Left lung (tissue), 10 donors: ENCODE measurements around the gene FGFR3. TPM values are rescaled to one million over a fixed set of nuclear protein-coding genes. Genes with fewer than 3 reads are reported as not detected.

Experiments used
- ATAC-seq: fragments of 200-7000 bp; cut with Tn5 transposase; one replicate; pipeline ENCODE4 v1.9.1; 2020; ENCODE audit warnings: moderate library complexity
- DNase-seq, 4 donors: peaks; one replicate each; pipeline ENCODE4 v3.0.0-alpha.2; 2013 to 2020
- H3K27ac ChIP-seq, 2 donors: fragments of 200-600 bp; sonication (generic) in 1 of 2; one replicate each; pipeline versions ENCODE4 v1.5.0 to v1.8.0; 2020 to 2021
- H3K27me3 ChIP-seq, 2 donors: fragments of 200-600 bp; sonication (generic) in 1 of 2; one replicate each; pipeline versions ENCODE4 v1.5.0 to v1.8.0; 2020 to 2021
- H3K36me3 ChIP-seq, 2 donors: fragments of 200-600 bp; sonication (generic) in 1 of 2; one replicate each; pipeline versions ENCODE4 v1.5.0 to v1.8.0; 2020 to 2021
- H3K4me1 ChIP-seq, 2 donors: fragments of 200-600 bp; one replicate each; pipeline ENCODE4 v1.8.0; 2021
- H3K4me3 ChIP-seq, 2 donors: fragments of 200-600 bp; sonication (generic) in 1 of 2; one replicate each; pipeline versions ENCODE4 v1.5.0 to v1.8.0; 2020 to 2021; ENCODE audit warnings: mild to moderate bottlenecking in 1 of 2
- H3K9me3 ChIP-seq, 2 donors: fragments of 200-600 bp; sonication (generic) in 1 of 2; one replicate each; pipeline versions ENCODE4 v1.5.0 to v1.8.0; 2020 to 2021
- intact Hi-C, 2 donors: fragments of 100-400 bp; cut with DNase I; formaldehyde crosslinking; loops; one replicate each; pipeline versions ENCODE4 v1.11.2 to v1.14.2; 2022
- polyA plus RNA-seq, 6 donors: library from polyadenylated mRNA; unstranded; fragments of 120-200 nt; gene quantifications; one replicate each; pipeline ENCODE4 v1.2.1, GENCODE V29; 2013; ENCODE audit not compliant: insufficient read length in 6 of 6
- total RNA-seq, 2 donors: library from RNA; stranded (reverse); fragmentation: NEBNext Ultra II Directional; extraction: Animal tissue kit (Norgen Biotek cat#: 25700); gene quantifications; one replicate each; pipeline ENCODE4 v1.2.1, GENCODE V29; 2021
- TF ChIP-seq, protein P1 (sequence below), 2 donors: fragments of 200-600 bp; sonication (generic) in 1 of 2; IDR thresholded peaks; one replicate each; pipeline versions ENCODE4 v1.5.0 to v1.8.0; 2021; ENCODE audit warnings: antibody characterized with exemption in 2 of 2
- donor health status: DM: no; HTN: yes; CAD: no.
- donor health status: DM: no; HTN: no; CAD: no.

Gene FGFR3
- total and polyA plus RNA-seq, 8 donors: 10.8 to 134 (median 90.4) TPM

DNA sequence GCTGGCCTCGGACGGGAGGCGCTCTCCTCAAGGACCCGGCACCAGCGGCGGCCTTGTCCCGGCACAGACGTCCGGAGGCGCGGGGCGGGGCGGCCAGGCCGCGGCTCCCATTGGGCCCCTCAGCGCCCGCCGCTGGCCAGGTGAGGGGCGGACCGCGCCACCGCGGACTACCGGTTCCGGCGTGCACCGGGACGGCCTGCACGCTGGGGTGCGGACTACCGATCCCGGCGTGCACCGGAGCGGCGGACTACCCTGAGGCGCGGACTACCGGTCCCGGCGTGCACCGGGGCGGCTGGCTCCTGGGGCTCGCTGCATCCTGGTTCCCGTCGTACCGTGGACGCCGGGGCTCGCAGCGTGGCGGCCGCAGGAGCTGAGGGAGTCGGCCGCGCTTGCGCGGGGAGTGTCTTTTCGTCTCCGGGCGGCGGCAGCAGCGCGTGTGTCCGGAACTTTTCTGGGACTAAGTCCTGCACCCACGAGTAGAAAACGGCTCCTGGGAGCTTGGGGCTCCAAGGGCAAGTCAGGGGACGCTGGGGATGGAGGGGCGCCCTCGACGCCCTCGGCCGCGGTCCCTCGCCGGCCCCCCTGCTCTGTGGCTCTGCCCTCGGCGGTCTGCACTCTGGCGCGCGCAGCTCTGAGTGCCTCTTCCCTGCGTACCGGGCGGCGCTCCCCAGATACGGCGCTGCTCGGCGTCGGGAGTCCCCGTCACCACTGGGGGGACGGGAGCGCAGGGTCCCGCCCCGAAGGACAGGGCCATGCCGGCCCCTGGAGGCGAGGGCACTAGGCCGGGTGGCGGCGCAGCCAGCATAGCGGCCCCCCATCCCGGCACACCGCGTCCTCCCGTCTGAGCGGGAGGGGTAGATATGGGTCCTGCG, 63.2 kb downstream of the FGFR3 start, which contains the start of gene LETM1:
TSS of gene LETM1 (minus strand) at position 86 of the 872 bp plus-strand sequence. CDS start 206 bp downstream, outside the sequence.
- TF ChIP-seq, protein P1, sequence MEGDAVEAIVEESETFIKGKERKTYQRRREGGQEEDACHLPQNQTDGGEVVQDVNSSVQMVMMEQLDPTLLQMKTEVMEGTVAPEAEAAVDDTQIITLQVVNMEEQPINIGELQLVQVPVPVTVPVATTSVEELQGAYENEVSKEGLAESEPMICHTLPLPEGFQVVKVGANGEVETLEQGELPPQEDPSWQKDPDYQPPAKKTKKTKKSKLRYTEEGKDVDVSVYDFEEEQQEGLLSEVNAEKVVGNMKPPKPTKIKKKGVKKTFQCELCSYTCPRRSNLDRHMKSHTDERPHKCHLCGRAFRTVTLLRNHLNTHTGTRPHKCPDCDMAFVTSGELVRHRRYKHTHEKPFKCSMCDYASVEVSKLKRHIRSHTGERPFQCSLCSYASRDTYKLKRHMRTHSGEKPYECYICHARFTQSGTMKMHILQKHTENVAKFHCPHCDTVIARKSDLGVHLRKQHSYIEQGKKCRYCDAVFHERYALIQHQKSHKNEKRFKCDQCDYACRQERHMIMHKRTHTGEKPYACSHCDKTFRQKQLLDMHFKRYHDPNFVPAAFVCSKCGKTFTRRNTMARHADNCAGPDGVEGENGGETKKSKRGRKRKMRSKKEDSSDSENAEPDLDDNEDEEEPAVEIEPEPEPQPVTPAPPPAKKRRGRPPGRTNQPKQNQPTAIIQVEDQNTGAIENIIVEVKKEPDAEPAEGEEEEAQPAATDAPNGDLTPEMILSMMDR (IDR thresholded peaks at IDR 0.05): peak in 1 of 2 donors; percentile 9
- DNase-seq (peak; percentile 89 to 98 (median 96)), ATAC-seq (peak; percentile 96)
- Histone ChIP-seq H3K9me3 (no peaks in the 10 kb centered on the region), H3K27ac (peak within 1 kb of the TSS; percentile 75 to 77), H3K4me1 (peaks cover 11 to 38% of the 10 kb centered on the region in 2 donors), H3K27me3 (no peaks in the 10 kb centered on the region), H3K36me3 (no peaks in the 10 kb centered on the region), H3K4me3 (peak within 1 kb of the TSS; percentile 76 to 87)
- intact Hi-C loops: no loop called here

DNA sequence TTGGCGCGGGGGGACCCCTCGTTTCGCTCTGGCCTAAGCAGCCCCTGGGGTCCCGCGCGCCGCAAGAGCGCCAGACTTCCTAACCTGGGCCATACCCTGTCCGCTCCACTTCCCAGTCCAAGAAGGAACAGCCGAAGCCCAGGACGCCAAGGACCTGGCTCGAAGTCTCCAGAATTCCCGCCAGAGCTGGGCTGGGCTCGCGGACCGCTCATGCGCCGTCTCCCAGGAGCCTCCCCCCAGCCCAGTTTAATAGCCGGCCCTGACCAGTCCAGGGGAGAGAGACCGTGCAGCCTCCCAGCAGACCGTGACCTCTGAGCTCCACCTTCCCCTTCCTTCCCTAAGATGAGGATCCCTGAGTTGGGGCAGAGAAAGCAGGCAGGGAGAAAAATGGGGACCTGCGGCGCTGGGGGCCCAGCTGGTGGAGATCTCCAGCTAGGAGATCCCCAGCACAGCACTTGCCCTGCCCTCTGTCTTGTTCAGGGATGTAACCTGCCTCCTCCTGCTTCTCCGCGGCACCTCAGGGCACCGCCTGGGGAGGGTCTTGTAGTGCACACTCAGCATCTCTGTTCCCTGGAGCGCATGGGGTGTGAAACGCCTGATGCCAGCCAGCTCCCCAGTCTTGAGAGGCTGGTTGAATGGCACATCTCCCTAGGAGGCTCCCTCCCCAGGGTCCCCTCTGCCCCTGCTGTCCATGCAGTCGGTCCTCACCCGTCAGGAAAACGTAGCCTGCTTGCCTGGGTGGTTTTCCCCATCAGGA, 64.0 kb downstream of the FGFR3 start:
- intact Hi-C loops: no loop called here
- peak; percentile 41 for ATAC-seq
- peak overlapping the region; percentile 75 to 77 for H3K27ac ChIP-seq

DNA sequence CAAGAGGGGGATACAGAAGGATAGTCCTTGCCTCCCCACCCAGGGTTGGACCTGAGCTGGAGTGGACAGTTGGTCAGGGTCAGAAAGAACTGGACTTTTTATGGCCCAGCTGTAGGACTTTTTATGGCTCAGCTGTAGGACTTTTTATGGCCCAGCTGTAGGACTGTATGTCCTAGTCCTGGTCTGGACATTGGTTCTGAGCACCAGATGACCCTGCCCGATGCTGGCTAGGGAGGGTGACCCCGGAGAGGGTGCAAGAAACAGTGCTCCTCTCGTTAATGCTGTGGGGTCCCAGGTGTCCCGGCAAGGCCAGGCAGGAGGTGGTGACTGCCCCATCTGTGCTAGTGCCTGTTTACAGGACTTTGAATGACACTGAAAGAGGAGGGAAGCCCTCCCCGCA, 64.8 kb downstream of the FGFR3 start:
- TF ChIP-seq, protein P1 (IDR thresholded peaks at IDR 0.05): no peak
- ATAC-seq (no peak), DNase-seq (no peak)
- Histone ChIP-seq H3K9me3 (no peaks in the 10 kb centered on the region), H3K4me1 (peaks cover 7 to 35% of the 10 kb centered on the region in 2 donors), H3K27ac (no peak overlapping the region), H3K36me3 (no peaks in the 10 kb centered on the region), H3K4me3 (no peak overlapping the region), H3K27me3 (peaks cover 0 to 15% of the 10 kb centered on the region in 2 donors)
- intact Hi-C loops: no loop called here

More for the DNA sequence above, 64.0 kb downstream of the FGFR3 start:
- H3K9me3 ChIP-seq: no peaks in the 10 kb centered on the region
- H3K36me3 ChIP-seq: no peaks in the 10 kb centered on the region
- TF ChIP-seq, protein P1 (IDR thresholded peaks at IDR 0.05): no peak
- H3K27me3 ChIP-seq: peaks cover 0 to 7% of the 10 kb centered on the region in 2 donors
- H3K4me3 ChIP-seq: peak overlapping the region; percentile 76 to 87
- peak in 2 of 4 donors; percentile 24 to 52 for DNase-seq
- peaks cover 7 to 33% of the 10 kb centered on the region in 2 donors for H3K4me1 ChIP-seq

Other genes starting within 250 kb of the FGFR3 start
- 1 to 10 TPM; 1.8 to 1.9 TPM for gene FAM53A, start 109.0 kb upstream of the FGFR3 start, total RNA-seq
- 1 to 10 TPM; 1.5 to 4.3 (median 3.0) TPM for gene FAM53A, start 109.0 kb upstream of the FGFR3 start, polyA plus RNA-seq
- gene SLBP, start 81.0 kb upstream of the FGFR3 start, total RNA-seq: 10 to 100 TPM; 39.1 to 42.8 TPM
- gene SLBP, start 81.0 kb upstream of the FGFR3 start, polyA plus RNA-seq: 10 to 100 TPM; 57.2 to 73.0 (median 62.0) TPM
- gene TMEM129, start 72.0 kb upstream of the FGFR3 start, total RNA-seq: 10 to 100 TPM; 36.8 to 41.1 TPM
- 10 to 100 TPM; 24.3 to 30.6 (median 27.5) TPM for gene TMEM129, start 72.0 kb upstream of the FGFR3 start, polyA plus RNA-seq
- 10 to 100 TPM; 20.3 to 28.1 TPM for gene TACC3, start 71.8 kb upstream of the FGFR3 start, total RNA-seq
- gene TACC3, start 71.8 kb upstream of the FGFR3 start, polyA plus RNA-seq: 10 to 100 TPM; 37.9 to 76.2 (median 48.8) TPM
- 10 to 100 TPM; 40.8 to 52.3 TPM for gene LETM1, start 62.9 kb downstream of the FGFR3 start, total RNA-seq
- 10 to 100 TPM; 17.9 to 27.9 (median 20.4) TPM for gene LETM1, start 62.9 kb downstream of the FGFR3 start, polyA plus RNA-seq
- gene NSD2, start 78.1 kb downstream of the FGFR3 start, total RNA-seq: 10 to 100 TPM; 53.6 to 60.0 TPM
- 10 to 100 TPM; 69.2 to 93.8 (median 82.4) TPM for gene NSD2, start 78.1 kb downstream of the FGFR3 start, polyA plus RNA-seq
- 10 to 100 TPM; 22.5 to 22.9 TPM for gene NELFA, start 215.7 kb downstream of the FGFR3 start, total RNA-seq
- gene NELFA, start 215.7 kb downstream of the FGFR3 start, polyA plus RNA-seq: 10 to 100 TPM; 25.6 to 36.4 (median 32.6) TPM